ENCODE results near the gene PRKACG. TPM values are rescaled to one million over a fixed set of nuclear protein-coding genes. Genes with fewer than 3 reads are reported as not detected.
A peak's percentile ranks its signal among the peaks of the same experiment; 100 is the strongest.

The PRKACG gene
- total RNA-seq, 2 donors from 2014 or later: not detected

GRCh38 chr9:68973619-68974018, 40.3 kb downstream of the PRKACG start:
- peaks cover 46% of the 10 kb centered on the region for H3K4me1 Mint-ChIP-seq (ENCODE audit: low read depth)
- no peaks in the 10 kb centered on the region for H3K27me3 Mint-ChIP-seq (ENCODE audit: low read depth)
- peak overlapping the region; percentile 93 for H3K27ac Mint-ChIP-seq
- DNase-seq (no peak), ATAC-seq (replicated peaks in 1 of 2) (no peak)
- H3K36me3 Mint-ChIP-seq (ENCODE audit: insufficient read depth in 2 of 2): peaks cover 5 to 14% of the 10 kb centered on the region in 2 donors
- peaks cover 0 to 2% of the 10 kb centered on the region in 2 donors for H3K9me3 Mint-ChIP-seq
- peak overlapping the region; percentile 31 to 58 for H3K4me3 Mint-ChIP-seq

- Mint-ChIP-seq H3K9me3 (no peaks in the 10 kb centered on the region), H3K4me3 (no peak overlapping the region), H3K36me3 (ENCODE audit: insufficient read depth in 2 of 2) (peaks cover 2 to 3% of the 10 kb centered on the region in 2 donors), H3K27ac (no peak overlapping the region), H3K27me3 (ENCODE audit: low read depth) (peaks cover 18% of the 10 kb centered on the region), H3K4me1 (ENCODE audit: low read depth) (peaks cover 28% of the 10 kb centered on the region)
- no peak for DNase-seq
- no peak for ATAC-seq (replicated peaks in 1 of 2)
Observed at GRCh38 chr9:68970151-68970550, 43.8 kb downstream of the PRKACG start.

GRCh38 chr9:68969538-68969937, 44.4 kb downstream of the PRKACG start:
- H3K27me3 Mint-ChIP-seq (ENCODE audit: low read depth): peaks cover 18% of the 10 kb centered on the region
- peaks cover 2 to 3% of the 10 kb centered on the region in 2 donors for H3K36me3 Mint-ChIP-seq (ENCODE audit: insufficient read depth in 2 of 2)
- H3K27ac Mint-ChIP-seq: no peak overlapping the region
- peaks cover 22% of the 10 kb centered on the region for H3K4me1 Mint-ChIP-seq (ENCODE audit: low read depth)
- no peak overlapping the region for H3K4me3 Mint-ChIP-seq
- no peaks in the 10 kb centered on the region for H3K9me3 Mint-ChIP-seq
- ATAC-seq (replicated peaks in 1 of 2): no peak
- DNase-seq: no peak

GRCh38 chr9:68967800-68968199, 46.1 kb downstream of the PRKACG start:
- ATAC-seq (replicated peaks in 1 of 2): no peak
- Mint-ChIP-seq H3K27ac (no peak overlapping the region), H3K27me3 (ENCODE audit: low read depth) (peaks cover 25% of the 10 kb centered on the region), H3K4me1 (ENCODE audit: low read depth) (peaks cover 9% of the 10 kb centered on the region), H3K9me3 (no peaks in the 10 kb centered on the region), H3K4me3 (no peak overlapping the region), H3K36me3 (ENCODE audit: insufficient read depth in 2 of 2) (peaks cover 0 to 3% of the 10 kb centered on the region in 2 donors)
- DNase-seq: no peak

GRCh38 chr9:68966496-68966944, 47.4 kb downstream of the PRKACG start:
- DNase-seq (no peak), ATAC-seq (replicated peaks in 1 of 2) (no peak)
- peaks cover 29% of the 10 kb centered on the region for H3K27me3 Mint-ChIP-seq (ENCODE audit: low read depth)
- no peaks in the 10 kb centered on the region for H3K9me3 Mint-ChIP-seq
- no peak overlapping the region for H3K27ac Mint-ChIP-seq
- no peak overlapping the region for H3K4me3 Mint-ChIP-seq
- H3K4me1 Mint-ChIP-seq (ENCODE audit: low read depth): peaks cover 3% of the 10 kb centered on the region
- H3K36me3 Mint-ChIP-seq (ENCODE audit: insufficient read depth in 2 of 2): peaks cover 0 to under 1% of the 10 kb centered on the region in 2 donors

GRCh38 chr9:68964765-68965164, 49.1 kb downstream of the PRKACG start:
- no peaks in the 10 kb centered on the region for H3K36me3 Mint-ChIP-seq (ENCODE audit: insufficient read depth in 2 of 2)
- H3K4me1 Mint-ChIP-seq (ENCODE audit: low read depth): no peaks in the 10 kb centered on the region
- H3K4me3 Mint-ChIP-seq: no peak overlapping the region
- no peak overlapping the region for H3K27ac Mint-ChIP-seq
- ATAC-seq (replicated peaks in 1 of 2): no peak
- no peak for DNase-seq
- H3K9me3 Mint-ChIP-seq: no peaks in the 10 kb centered on the region
- peaks cover 46% of the 10 kb centered on the region for H3K27me3 Mint-ChIP-seq (ENCODE audit: low read depth)

GRCh38 chr9:68964102-68964541, 49.8 kb downstream of the PRKACG start:
- no peak overlapping the region for H3K4me3 Mint-ChIP-seq
- H3K27ac Mint-ChIP-seq: no peak overlapping the region
- H3K27me3 Mint-ChIP-seq (ENCODE audit: low read depth): peaks cover 52% of the 10 kb centered on the region

GRCh38 chr9:68963416-68963815, 50.5 kb downstream of the PRKACG start:
- no peak for ATAC-seq (replicated peaks in 1 of 2)
- Mint-ChIP-seq H3K36me3 (ENCODE audit: insufficient read depth in 2 of 2) (no peaks in the 10 kb centered on the region), H3K9me3 (no peaks in the 10 kb centered on the region), H3K4me3 (no peak overlapping the region), H3K4me1 (ENCODE audit: low read depth) (no peaks in the 10 kb centered on the region), H3K27me3 (ENCODE audit: low read depth) (peaks cover 52% of the 10 kb centered on the region), H3K27ac (no peak overlapping the region)
- no peak for DNase-seq

More at GRCh38 chr9:68964102-68964541, 49.8 kb downstream of the PRKACG start:
- Mint-ChIP-seq H3K9me3 (no peaks in the 10 kb centered on the region), H3K36me3 (ENCODE audit: insufficient read depth in 2 of 2) (no peaks in the 10 kb centered on the region), H3K4me1 (ENCODE audit: low read depth) (no peaks in the 10 kb centered on the region)
- DNase-seq: no peak
- ATAC-seq (replicated peaks in 1 of 2): no peak

Other genes with a start within 250 kb of the PRKACG start
- 10 to 100 TPM; 14.6 to 18.6 TPM for gene FXN, start 21.6 kb upstream of the PRKACG start, total RNA-seq
- 10 to 100 TPM; 31.1 to 33.8 TPM for gene TJP2, start 160.2 kb upstream of the PRKACG start, total RNA-seq